Activated T-cell treated with anti-CD3 and anti-CD28 coated beads, Interleukin-2, amount 50 U/mL, for 4 hours (primary cell): Measurements from ENCODE around the gene SLC16A11. TPM values are rescaled to one million over a fixed set of nuclear protein-coding genes. Genes with fewer than 3 reads are reported as not detected.
"Not testable (repeated sequence)": the region's sequence is repeated elsewhere in the genome, so short reads cannot be mapped to it uniquely, and the experiment has no call there.

Experiments used
- ATAC-seq, 2 donors: fragments of 200-7000 bp; cut with Tn5 transposase; one replicate each; pipeline ENCODE4 v1.10.0; 2021
- DNase-seq: peaks from one replicate; pipeline ENCODE4 v3.0.0-alpha.2; 2020
- H3K27me3 Mint-ChIP-seq: one replicate; pipeline ENCODE4 v1.8.0; 2021; ENCODE audit warnings: low read depth, mixed read lengths
- H3K36me3 Mint-ChIP-seq: one replicate; pipeline ENCODE4 v1.8.0; 2022; ENCODE audit warnings: mixed read lengths; ENCODE audit not compliant: insufficient read depth
- H3K4me1 Mint-ChIP-seq: one replicate; pipeline ENCODE4 v1.8.0; 2021; ENCODE audit warnings: low read depth, mixed read lengths
- H3K4me3 Mint-ChIP-seq: one replicate; pipeline ENCODE4 v1.8.0; 2021; ENCODE audit warnings: mild to moderate bottlenecking, moderate library complexity, mixed read lengths
- H3K9me3 Mint-ChIP-seq: one replicate; pipeline ENCODE4 v1.8.0; 2021; ENCODE audit warnings: mixed read lengths
- total RNA-seq, 3 donors: library from RNA; stranded (reverse); gene quantifications; one replicate each; pipeline ENCODE4 v1.2.1, GENCODE V29; 2021

SLC16A11 gene
- total RNA-seq, 3 donors from 2014 or later = 0.63 to 1.3 (median 1.1) TPM

GRCh38 chr17:7072406-7072805 is 28.5 kb upstream of the SLC16A11 start:
- H3K4me1 Mint-ChIP-seq = no peaks in the 10 kb centered on the region
- peaks cover 2% of the 10 kb centered on the region for H3K36me3 Mint-ChIP-seq
- ATAC-seq (no peak), DNase-seq (no peak)
- no peak overlapping the region for H3K4me3 Mint-ChIP-seq
- no peaks in the 10 kb centered on the region for H3K27me3 Mint-ChIP-seq
- peaks cover 14% of the 10 kb centered on the region for H3K9me3 Mint-ChIP-seq

GRCh38 chr17:7070712-7071111 is 26.8 kb upstream of the SLC16A11 start:
- Mint-ChIP-seq H3K4me3 (no peak overlapping the region), H3K4me1 (no peaks in the 10 kb centered on the region), H3K27me3 (no peaks in the 10 kb centered on the region), H3K9me3 (peaks cover 17% of the 10 kb centered on the region), H3K36me3 (peaks cover 2% of the 10 kb centered on the region)
- no peak for DNase-seq
- no peak for ATAC-seq

GRCh38 chr17:7068268-7068667 is 24.4 kb upstream of the SLC16A11 start:
- Mint-ChIP-seq H3K4me1 (no peaks in the 10 kb centered on the region), H3K9me3 (peaks cover 17% of the 10 kb centered on the region), H3K36me3 (peaks cover 2% of the 10 kb centered on the region), H3K4me3 (no peak overlapping the region), H3K27me3 (peaks cover 2% of the 10 kb centered on the region)
- DNase-seq = no peak
- no peak for ATAC-seq

- no peak for DNase-seq
- no peaks in the 10 kb centered on the region for H3K4me1 Mint-ChIP-seq
- H3K9me3 Mint-ChIP-seq = peaks cover 17% of the 10 kb centered on the region
- ATAC-seq = no peak
- H3K36me3 Mint-ChIP-seq = peaks cover 2% of the 10 kb centered on the region
- H3K27me3 Mint-ChIP-seq = peaks cover 3% of the 10 kb centered on the region
- H3K4me3 Mint-ChIP-seq = no peak overlapping the region
These were observed 23.3 kb upstream of the SLC16A11 start for GRCh38 chr17:7067198-7067597.

GRCh38 chr17:7064261-7064660 is 20.4 kb upstream of the SLC16A11 start:
- H3K4me1 Mint-ChIP-seq = peaks cover 16% of the 10 kb centered on the region
- H3K9me3 Mint-ChIP-seq = peaks cover 17% of the 10 kb centered on the region
- no peak overlapping the region for H3K4me3 Mint-ChIP-seq
- no peak for DNase-seq
- no peak for ATAC-seq
- H3K27me3 Mint-ChIP-seq = peaks cover 6% of the 10 kb centered on the region
- H3K36me3 Mint-ChIP-seq = peaks cover 2% of the 10 kb centered on the region

- H3K4me3 Mint-ChIP-seq = no peak overlapping the region
- H3K4me1 Mint-ChIP-seq = peaks cover 22% of the 10 kb centered on the region
- ATAC-seq (no peak), DNase-seq (no peak)
- peaks cover 13% of the 10 kb centered on the region for H3K9me3 Mint-ChIP-seq
- H3K36me3 Mint-ChIP-seq = peaks cover under 1% of the 10 kb centered on the region
- H3K27me3 Mint-ChIP-seq = peaks cover 6% of the 10 kb centered on the region
These were observed 19.7 kb upstream of the SLC16A11 start for GRCh38 chr17:7063518-7064094.

- Mint-ChIP-seq H3K4me3 (no peak overlapping the region), H3K4me1 (peaks cover 23% of the 10 kb centered on the region), H3K9me3 (no peaks in the 10 kb centered on the region), H3K36me3 (no peaks in the 10 kb centered on the region), H3K27me3 (peaks cover 6% of the 10 kb centered on the region)
- DNase-seq (no peak), ATAC-seq (peak; percentile 93 to 96)
These were observed 16.4 kb upstream of the SLC16A11 start for GRCh38 chr17:7060165-7060891.

GRCh38 chr17:7058831-7059447 is 15.0 kb upstream of the SLC16A11 start:
- H3K27me3 Mint-ChIP-seq = peaks cover 4% of the 10 kb centered on the region
- H3K9me3 Mint-ChIP-seq = no peaks in the 10 kb centered on the region
- DNase-seq (no peak), ATAC-seq (no peak)
- peaks cover 23% of the 10 kb centered on the region for H3K4me1 Mint-ChIP-seq
- H3K4me3 Mint-ChIP-seq = no peak overlapping the region
- H3K36me3 Mint-ChIP-seq = no peaks in the 10 kb centered on the region

GRCh38 chr17:7056386-7056785 is 12.5 kb upstream of the SLC16A11 start:
- H3K4me1 Mint-ChIP-seq = peaks cover 20% of the 10 kb centered on the region

GRCh38 chr17:7050583-7050982 is 6.7 kb upstream of the SLC16A11 start:
- H3K4me1 Mint-ChIP-seq = peaks cover 25% of the 10 kb centered on the region
- H3K36me3 Mint-ChIP-seq, H3K9me3 Mint-ChIP-seq, DNase-seq, ATAC-seq, H3K27me3 Mint-ChIP-seq, H3K4me3 Mint-ChIP-seq: not testable (repeated sequence)

More at GRCh38 chr17:7056386-7056785, 12.5 kb upstream of the SLC16A11 start:
- H3K4me3 Mint-ChIP-seq = no peak overlapping the region
- H3K9me3 Mint-ChIP-seq = no peaks in the 10 kb centered on the region
- no peaks in the 10 kb centered on the region for H3K36me3 Mint-ChIP-seq
- DNase-seq = no peak
- no peak for ATAC-seq
- peaks cover 1% of the 10 kb centered on the region for H3K27me3 Mint-ChIP-seq

- Mint-ChIP-seq H3K4me3 (no peak overlapping the region), H3K27me3 (no peaks in the 10 kb centered on the region), H3K9me3 (no peaks in the 10 kb centered on the region), H3K36me3 (no peaks in the 10 kb centered on the region), H3K4me1 (peaks cover 25% of the 10 kb centered on the region)
- no peak for DNase-seq
- ATAC-seq = no peak
These were observed 5.1 kb upstream of the SLC16A11 start for GRCh38 chr17:7048968-7049367.

GRCh38 chr17:7047566-7047965 is 3.7 kb upstream of the SLC16A11 start:
- peak; percentile 44 to 69 for ATAC-seq
- Mint-ChIP-seq H3K9me3 (no peaks in the 10 kb centered on the region), H3K4me1 (peaks cover 28% of the 10 kb centered on the region), H3K36me3 (no peaks in the 10 kb centered on the region), H3K4me3 (peak overlapping the region; percentile 78), H3K27me3 (no peaks in the 10 kb centered on the region)
- DNase-seq = no peak

GRCh38 chr17:7046725-7047397 is 3.0 kb upstream of the SLC16A11 start:
- ATAC-seq = peak; percentile 4 to 16
- not testable (repeated sequence) for H3K36me3 Mint-ChIP-seq, H3K9me3 Mint-ChIP-seq, H3K27me3 Mint-ChIP-seq
- H3K4me1 Mint-ChIP-seq = peaks cover 33% of the 10 kb centered on the region
- peak; percentile 57 for DNase-seq
- H3K4me3 Mint-ChIP-seq = peak overlapping the region; percentile 78

GRCh38 chr17:7046127-7046724 is 2.3 kb upstream of the SLC16A11 start:
- Mint-ChIP-seq H3K4me1 (peaks cover 38% of the 10 kb centered on the region), H3K4me3 (peak overlapping the region; percentile 78), H3K9me3 (no peaks in the 10 kb centered on the region), H3K27me3 (no peaks in the 10 kb centered on the region), H3K36me3 (no peaks in the 10 kb centered on the region)
- ATAC-seq = peak; percentile 9 to 12
- no peak for DNase-seq
